H1 (cell line): ENCODE measurements around the gene KBTBD2. TPM values are rescaled to one million over a fixed set of nuclear protein-coding genes. Genes with fewer than 3 reads are reported as not detected.

ENCODE experiments used
- BACH1 ChIP-seq: IDR thresholded peaks from 2 replicates; pipeline ENCODE4 v1.6.1; 2012; ENCODE audit warnings: low read length, improper control_type of control experiment
- GTF2F1 ChIP-seq: IDR thresholded peaks from 2 replicates; pipeline ENCODE4 v1.6.1; 2012; ENCODE audit warnings: low read depth, low read length, improper control_type of control experiment, borderline replicate concordance
- RXRA ChIP-seq: IDR thresholded peaks from 2 replicates; pipeline ENCODE4 v1.6.1; 2011; ENCODE audit warnings: low read depth, mild to moderate bottlenecking, low read length, moderate library complexity; ENCODE audit not compliant: insufficient read depth
- polyA plus RNA-seq, 7 experiments: library from polyadenylated mRNA; depleted of rRNA in 3 of 7; stranded (reverse) in 5 of 7; unstranded in 2 of 7; fragments of >200 nt in 5 of 7; fragments of 200-250 nt in 2 of 7; gene quantifications; 1 replicate in 5 of 7; 2 replicates in 1 of 7; 4 replicates in 1 of 7; pipeline versions ENCODE4 v1.2.1 to v1.2.3, GENCODE V29; 2011 to 2013; ENCODE audit warnings: missing spikeins in 2 of 7, mixed read lengths in 2 of 7
- total RNA-seq: library from RNA; stranded (reverse); fragmentation: NEBNext Ultra II Directional; extraction: Animal tissue kit (Norgen Biotek cat#: 25700); gene quantifications from 2 replicates; pipeline ENCODE4 v1.2.1, GENCODE V29; 2021
- TF ChIP-seq, protein P1 (sequence below): IDR thresholded peaks from 2 replicates; pipeline ENCODE4 v1.6.1; 2011; ENCODE audit warnings: low read length, improper control_type of control experiment

The KBTBD2 gene
- total and polyA plus RNA-seq, 2 of the 8 experiments (the other 6 are each of a cell fraction or from before 2014, with no cell fraction given) = 13.1 to 25.7 TPM

DNA sequence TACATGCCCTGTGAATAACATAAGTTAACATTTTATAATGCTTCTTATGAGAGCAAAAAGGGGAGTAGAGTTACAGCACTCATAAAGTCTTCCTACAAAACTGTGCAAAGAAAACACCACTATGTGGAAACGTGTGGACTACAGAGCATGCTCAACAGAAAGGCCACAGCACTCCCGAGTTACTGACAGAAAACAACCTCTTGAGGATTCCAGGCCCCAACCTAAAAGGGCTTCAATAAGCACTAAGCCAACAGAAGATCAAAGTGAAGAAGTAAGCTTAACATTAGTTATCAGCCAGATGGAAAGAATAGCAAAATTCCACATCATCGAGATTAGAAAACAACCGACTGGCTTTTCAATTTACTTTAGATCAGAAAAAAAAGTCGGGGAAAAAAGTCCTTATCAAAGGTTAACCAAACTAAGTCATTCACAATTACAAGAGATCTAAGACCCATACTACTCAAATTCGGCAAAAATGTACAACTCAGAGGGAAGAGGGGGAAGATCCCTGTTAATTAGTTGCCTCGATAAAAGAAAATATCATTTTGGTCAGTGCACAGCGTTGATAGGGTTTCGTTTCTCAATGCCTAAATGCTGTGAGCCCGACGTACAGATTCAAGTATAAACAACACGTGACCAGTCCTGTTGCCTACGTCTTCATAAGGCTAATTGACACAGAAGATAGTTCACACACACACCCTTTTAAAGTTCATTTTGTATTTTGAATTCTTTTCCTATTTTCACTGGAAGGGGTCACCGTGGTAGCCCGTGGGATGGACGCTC is 1.4 kb downstream of the KBTBD2 start (continued):
- no peak for TF ChIP-seq RXRA
- no peak for TF ChIP-seq BACH1
- TF ChIP-seq GTF2F1 = no peak
- TF ChIP-seq, protein P1, sequence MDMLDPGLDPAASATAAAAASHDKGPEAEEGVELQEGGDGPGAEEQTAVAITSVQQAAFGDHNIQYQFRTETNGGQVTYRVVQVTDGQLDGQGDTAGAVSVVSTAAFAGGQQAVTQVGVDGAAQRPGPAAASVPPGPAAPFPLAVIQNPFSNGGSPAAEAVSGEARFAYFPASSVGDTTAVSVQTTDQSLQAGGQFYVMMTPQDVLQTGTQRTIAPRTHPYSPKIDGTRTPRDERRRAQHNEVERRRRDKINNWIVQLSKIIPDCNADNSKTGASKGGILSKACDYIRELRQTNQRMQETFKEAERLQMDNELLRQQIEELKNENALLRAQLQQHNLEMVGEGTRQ = peak; percentile 67; the same call in 1 of the 2 replicates
